ENCODE results near the gene MED31. TPM values are rescaled to one million over a fixed set of nuclear protein-coding genes. Genes with fewer than 3 reads are reported as not detected.

The MED31 gene
- total and polyA plus RNA-seq, 2 of the 13 experiments (the other 11 are each of a cell fraction or from before 2014, with no cell fraction given), result 19.0 to 20.9 TPM

DNA sequence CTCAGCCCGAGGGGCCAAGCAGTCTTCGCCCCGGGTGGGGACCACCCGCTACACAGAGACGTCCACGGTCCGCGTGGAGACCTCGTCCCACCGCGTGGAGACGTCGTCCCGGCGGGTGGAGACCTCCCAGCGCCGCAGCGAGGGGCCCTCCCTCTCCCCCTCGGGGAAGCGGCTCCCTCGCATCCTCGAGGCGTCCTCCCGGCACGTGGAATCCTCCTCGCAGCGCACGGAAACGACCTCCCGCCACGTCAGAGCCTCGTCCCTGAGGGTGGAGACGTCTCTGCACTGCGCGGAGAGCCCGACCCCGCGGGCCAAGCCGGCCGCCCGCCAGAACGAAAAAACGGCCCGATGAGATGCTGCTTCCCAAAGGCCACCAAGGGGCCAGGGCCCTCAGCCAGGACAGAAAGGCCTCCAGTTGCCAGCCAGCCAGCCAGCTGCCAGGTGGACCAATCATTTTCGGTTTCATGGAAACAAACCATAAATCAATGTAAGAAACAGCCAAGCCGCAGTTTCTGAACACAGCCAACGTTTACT, 581 bp upstream of the MED31 start (continued):
- TF ChIP-seq ZNF687 (CRISPR knock-in tag; IDR thresholded peaks at IDR 0.05), result peak; percentile 100
- peak; percentile 67; the same call in 1 of the 2 replicates for TF ChIP-seq ZBTB38 (CRISPR knock-in tag; IDR thresholded peaks at IDR 0.05)
- no peak for TF ChIP-seq U2AF2 (IDR thresholded peaks at IDR 0.05; ENCODE audit: low read depth, low read length)
- TF ChIP-seq ZNF574 (CRISPR knock-in tag; IDR thresholded peaks at IDR 0.05), result peak; percentile 74; the same call in 1 of the 2 replicates
- peak; percentile 72 for TF ChIP-seq ZMYM4 (CRISPR knock-in tag; IDR thresholded peaks at IDR 0.05)
- peak; percentile 82; the same call in 1 of the 2 replicates for TF ChIP-seq ZNF670 (CRISPR knock-in tag; IDR thresholded peaks at IDR 0.05; ENCODE audit: borderline replicate concordance)
- TF ChIP-seq DNMT3B (CRISPR knock-in tag; conservative IDR thresholded peaks at IDR 0.05), result peak; percentile 95
- TF ChIP-seq ATM (IDR thresholded peaks at IDR 0.05; ENCODE audit: borderline replicate concordance), result no peak
- TF ChIP-seq MTF1 (CRISPR knock-in tag; IDR thresholded peaks at IDR 0.05), result peak; percentile 92
- no peak; the same call in 1 of the 2 replicates for TF ChIP-seq FIP1L1 (IDR thresholded peaks at IDR 0.05; ENCODE audit: borderline replicate concordance, insufficient read depth, low read depth, low read length)
- TF ChIP-seq RARG (CRISPR knock-in tag; IDR thresholded peaks at IDR 0.05; ENCODE audit: low read depth), result peak; percentile 84; the same call in 1 of the 2 replicates
- TF ChIP-seq POLR2A (IDR thresholded peaks at IDR 0.05; ENCODE audit: insufficient read depth in 1 of 2, low read depth in 2 of 2, low read length in 2 of 2), result no peak
- peak; percentile 94 for TF ChIP-seq ZBTB7A (CRISPR knock-in tag; IDR thresholded peaks at IDR 0.05)
- TF ChIP-seq ZFP36L2 (CRISPR knock-in tag; IDR thresholded peaks at IDR 0.05), result no peak
- peak; percentile 100 for TF ChIP-seq ZNF781 (CRISPR knock-in tag; IDR thresholded peaks at IDR 0.05; ENCODE audit: borderline replicate concordance, not compliant biosample characterization)
- TF ChIP-seq, protein P1, sequence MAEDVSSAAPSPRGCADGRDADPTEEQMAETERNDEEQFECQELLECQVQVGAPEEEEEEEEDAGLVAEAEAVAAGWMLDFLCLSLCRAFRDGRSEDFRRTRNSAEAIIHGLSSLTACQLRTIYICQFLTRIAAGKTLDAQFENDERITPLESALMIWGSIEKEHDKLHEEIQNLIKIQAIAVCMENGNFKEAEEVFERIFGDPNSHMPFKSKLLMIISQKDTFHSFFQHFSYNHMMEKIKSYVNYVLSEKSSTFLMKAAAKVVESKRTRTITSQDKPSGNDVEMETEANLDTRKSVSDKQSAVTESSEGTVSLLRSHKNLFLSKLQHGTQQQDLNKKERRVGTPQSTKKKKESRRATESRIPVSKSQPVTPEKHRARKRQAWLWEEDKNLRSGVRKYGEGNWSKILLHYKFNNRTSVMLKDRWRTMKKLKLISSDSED (CRISPR knock-in tag; IDR thresholded peaks at IDR 0.05), result peak; percentile 98
- TF ChIP-seq BATF2 (CRISPR knock-in tag; IDR thresholded peaks at IDR 0.05), result peak; percentile 98
- no peak for TF ChIP-seq ETV5 (CRISPR knock-in tag; IDR thresholded peaks at IDR 0.05; ENCODE audit: borderline replicate concordance)
- TF ChIP-seq ZNF879 (CRISPR knock-in tag; IDR thresholded peaks at IDR 0.05), result peak; percentile 99
- TF ChIP-seq SRF (IDR thresholded peaks at IDR 0.05; ENCODE audit: low read depth, low read length), result no peak
- 0 out of 2 replicates have a peak, but pooled peaks have one; percentile 47 for TF ChIP-seq TP53 (CRISPR knock-in tag; conservative IDR thresholded peaks at IDR 0.05)
- TF ChIP-seq HMGA1 (CRISPR knock-in tag; conservative IDR thresholded peaks at IDR 0.05), result no peak
- TF ChIP-seq KDM2A (CRISPR knock-in tag; IDR thresholded peaks at IDR 0.05; ENCODE audit: borderline replicate concordance, low read depth), result peak; percentile 76; the same call in 1 of the 2 replicates

Data from HepG2 (cell line).